ENCODE results near the gene ISX.

Gene ISX

DNA sequence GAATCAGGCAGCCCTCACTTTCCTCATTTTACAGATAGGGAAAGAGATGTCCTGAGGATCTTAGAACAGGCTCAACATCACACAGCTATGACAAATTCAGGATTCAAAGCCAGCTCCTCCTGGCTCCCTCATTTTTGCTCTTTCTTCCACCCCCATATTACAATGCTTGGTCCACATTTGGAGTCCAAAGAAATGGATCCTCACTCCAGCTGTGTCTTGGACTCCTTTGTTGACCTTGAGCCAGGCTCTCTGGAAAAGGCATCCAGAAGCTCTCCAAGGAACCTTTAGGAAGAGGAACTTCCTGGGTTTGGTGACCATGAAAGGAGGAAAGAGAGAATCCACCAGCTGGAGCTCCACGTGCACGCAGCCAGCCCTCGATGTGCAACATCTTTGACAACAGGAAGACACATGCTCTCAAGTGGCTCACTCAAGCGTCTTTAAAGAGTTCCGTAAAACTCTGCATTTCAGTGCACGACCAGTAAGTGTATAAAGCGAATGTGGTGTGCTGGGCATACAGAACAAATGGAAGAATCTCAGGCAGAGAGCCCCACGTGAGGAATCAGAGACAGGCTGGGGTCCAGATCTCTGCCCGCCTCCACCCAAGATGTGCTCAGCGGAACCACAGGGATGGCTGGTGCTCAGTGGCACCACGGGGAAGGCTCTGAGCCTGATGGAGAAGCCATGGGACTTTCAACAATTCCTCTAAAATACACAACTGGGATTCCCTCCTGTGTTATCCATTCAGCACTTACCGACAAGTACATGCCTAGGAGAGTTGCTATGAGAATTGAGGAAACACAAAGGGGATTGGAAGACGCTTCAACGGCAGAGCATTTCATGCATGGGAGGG, 48.4 kb downstream of the ISX start:
- DNase-seq: no peak

DNA sequence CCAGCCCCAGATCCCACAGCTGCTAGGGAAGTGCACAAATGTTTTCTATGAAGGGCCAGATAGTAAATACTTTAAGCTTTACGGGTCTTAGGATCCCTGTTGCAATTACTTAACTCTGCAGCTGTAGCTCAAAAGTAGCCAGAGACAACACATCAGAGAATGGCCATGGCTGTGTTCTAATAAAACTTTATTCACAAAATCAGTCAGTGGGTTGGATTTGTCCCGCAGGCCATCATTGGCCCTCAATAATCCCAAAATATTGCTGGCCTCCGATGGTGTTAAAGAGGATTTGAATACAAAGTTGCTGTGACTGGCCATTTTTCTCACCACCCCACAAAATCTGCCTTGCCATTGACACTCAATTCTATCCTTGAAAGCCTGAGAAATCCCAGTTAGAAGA, 49.6 kb downstream of the ISX start:
- no peak for DNase-seq

DNA sequence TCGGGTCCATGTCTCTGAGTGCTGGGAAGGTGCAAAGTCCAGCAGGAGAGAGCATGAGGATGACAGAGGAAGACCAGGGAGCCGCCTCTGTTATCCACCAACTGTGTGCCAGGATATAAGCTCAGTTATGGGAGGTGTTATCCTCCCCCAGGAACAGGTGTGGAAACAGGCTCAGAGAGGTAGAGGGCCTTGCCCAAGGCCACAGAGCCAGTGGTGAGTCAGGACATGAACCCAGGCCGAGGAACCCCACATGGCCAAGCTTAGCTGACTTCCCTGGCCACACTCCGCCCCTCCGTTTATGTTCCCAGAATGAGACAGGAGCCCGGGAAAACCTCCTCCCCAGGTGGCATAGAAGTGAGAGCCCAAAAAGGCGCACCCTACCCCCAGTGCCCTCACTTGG, 50.3 kb downstream of the ISX start:
- no peak for DNase-seq

DNA sequence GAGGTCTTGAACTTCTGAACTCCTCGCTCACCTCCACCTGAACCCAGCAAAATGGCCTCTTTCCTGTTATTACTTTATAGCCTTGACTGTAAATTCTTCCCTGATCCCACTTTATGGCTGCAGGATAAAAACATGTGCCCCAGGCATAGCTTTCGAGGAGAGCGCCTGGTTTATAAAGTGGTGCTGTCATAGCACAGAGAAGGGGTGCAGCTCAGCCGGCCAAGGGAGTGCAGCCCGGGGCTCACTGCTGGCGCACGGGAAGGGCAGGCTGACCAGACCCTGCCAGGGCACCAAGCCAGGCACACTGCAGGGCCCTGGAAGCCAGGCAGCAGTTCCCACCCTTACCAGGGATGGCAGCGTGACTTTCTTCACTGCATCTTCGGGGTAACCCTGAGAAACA, 50.9 kb downstream of the ISX start:
- DNase-seq: no peak

DNA sequence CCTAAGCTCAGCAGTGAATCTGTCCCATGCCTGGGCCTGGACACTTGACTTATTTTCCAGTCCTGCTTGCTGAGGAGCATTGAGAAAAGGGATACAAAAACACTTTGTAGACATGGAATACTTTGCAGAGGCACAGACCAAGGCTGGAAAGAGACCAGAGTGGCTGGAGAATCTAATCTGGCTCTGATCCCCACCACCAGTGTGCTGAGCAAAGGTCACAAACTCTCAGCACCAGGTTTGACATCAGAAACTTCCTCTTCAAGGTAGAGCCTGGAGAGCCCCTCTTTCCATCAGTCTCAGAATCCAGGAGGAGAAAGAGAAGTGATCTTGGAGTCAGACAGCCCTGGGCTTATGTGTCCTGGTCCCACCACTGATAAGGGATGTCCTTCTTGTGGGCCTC, 53.5 kb downstream of the ISX start:
- DNase-seq: no peak

DNA sequence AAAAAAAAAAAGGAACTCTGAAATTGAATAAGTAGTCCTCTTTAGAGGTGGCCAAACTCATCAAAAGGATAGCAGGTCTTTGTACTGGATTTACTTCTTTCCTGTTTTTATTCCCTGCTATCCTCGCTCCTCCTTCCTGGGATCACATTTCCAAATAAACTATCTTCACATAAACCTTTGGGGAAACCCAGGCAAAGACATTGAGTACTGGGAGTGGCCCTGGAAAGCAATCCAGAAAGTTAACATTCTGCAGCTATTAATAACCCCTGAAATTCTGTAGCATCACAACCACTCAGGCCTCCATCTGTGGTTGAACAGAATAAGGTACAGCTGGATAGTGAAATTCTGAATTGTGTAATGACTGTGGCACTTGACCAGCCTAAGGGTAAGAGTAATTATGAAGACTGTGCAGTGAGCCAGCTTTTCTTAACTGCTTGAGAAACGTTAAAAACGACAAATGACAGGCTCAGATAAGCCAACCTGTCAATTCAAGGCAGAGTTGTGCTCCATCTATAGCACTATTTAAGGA, 58.8 kb downstream of the ISX start:
- DNase-seq: peak in 1 of 3 experiments; percentile 52

- no peak for DNase-seq
These were observed 61.0 kb downstream of the ISX start for GRCh38 chr22:35126993-35127392.

DNA sequence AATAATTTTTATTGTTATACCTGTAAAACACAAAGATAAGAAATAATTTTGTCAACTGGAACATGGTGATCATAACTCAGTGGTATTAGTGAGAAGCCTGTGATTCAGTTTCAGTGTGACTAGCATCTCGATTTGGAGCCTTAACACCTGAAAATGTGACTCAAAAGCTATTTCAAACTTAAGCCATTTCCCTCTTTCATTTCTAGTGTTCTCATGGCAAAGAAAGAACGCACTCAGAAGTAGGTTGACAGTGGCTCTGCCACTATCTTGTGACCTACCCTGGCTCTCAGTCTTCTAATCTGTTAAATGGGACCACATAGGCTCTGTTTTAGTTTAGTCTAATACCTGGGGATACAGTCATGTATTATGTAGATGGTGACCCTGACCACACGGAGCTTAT, 62.7 kb downstream of the ISX start:
- no peak for DNase-seq

DNA sequence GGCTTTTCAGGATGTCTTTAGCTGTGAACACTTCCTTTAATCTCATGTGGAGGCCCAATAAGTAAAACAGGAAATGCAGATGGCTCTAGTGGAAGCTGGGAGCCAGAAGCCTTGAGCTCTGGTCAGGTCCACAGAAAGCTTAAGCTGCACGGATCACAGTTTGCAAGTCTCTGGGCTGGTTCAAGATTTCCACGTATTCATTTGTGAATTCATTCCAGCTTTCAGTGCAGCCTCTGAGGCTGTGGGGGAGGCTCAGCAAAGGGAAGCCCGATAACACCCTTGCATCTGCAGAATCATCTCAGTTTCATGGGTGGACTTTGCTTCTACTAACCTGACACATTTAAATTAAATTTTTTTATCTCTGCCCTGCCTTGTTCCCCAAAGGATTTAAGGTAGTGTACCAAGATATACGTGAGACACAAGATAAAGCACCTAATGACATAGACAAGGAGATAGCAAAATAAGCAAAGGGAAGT, 65.6 kb downstream of the ISX start:
- DNase-seq: no peak

GRCh38 chr22:35132568-35132967, 66.6 kb downstream of the ISX start:
- no peak for DNase-seq

DNA sequence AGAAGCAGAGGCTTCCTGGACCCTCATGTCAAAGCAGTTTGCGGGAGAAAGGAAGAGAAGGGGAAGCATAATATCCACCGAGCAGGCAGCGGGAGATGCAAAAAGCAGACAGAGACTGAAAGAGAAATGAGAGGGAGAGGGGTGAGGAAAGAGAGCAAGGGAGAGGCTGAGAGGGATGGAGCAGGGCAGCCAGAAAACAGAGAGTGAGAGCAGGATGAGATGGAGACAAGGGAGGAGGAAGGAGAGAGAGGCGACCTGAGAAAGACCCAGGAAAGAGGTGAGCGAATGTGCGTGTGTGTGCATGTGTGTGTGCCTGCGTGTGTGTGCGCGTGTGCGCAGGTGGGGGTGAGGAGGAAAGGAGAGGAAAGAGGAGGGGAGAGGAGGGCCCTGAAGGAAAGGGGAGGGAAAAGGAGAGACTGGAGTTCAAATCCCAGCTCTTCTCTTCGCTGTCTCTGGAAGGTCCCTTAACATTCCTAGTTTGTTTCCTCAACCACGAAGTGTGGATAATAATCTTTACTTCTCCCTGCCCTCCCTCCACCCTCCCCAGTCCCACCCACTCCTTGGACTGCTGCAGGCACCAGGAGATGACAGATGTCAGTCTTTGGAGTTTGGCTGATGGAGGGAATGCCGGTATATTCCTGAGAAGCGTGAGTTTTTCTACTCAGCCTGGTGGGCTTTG, 67.9 kb downstream of the ISX start:
- DNase-seq: no peak

DNA sequence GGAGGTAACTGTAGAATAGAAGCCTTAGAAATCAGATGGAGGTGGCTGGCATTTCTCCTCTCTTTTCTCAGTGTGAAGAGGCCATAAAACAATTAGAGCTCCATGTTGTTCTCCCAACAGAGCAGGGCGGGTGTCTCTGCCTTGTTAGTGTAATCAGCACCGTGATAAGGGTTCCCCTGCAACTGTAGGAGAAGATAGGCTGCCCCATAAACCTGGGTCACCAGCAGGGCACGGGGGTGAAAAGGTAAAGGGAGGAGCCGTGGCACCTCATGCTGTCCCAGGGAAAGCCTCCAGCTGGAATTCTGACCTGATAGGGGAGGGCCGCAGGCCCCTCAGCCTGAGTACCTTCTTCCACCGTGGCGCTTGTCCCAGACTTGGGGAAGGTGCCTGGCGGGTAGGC, 68.7 kb downstream of the ISX start:
- no peak for DNase-seq

DNA sequence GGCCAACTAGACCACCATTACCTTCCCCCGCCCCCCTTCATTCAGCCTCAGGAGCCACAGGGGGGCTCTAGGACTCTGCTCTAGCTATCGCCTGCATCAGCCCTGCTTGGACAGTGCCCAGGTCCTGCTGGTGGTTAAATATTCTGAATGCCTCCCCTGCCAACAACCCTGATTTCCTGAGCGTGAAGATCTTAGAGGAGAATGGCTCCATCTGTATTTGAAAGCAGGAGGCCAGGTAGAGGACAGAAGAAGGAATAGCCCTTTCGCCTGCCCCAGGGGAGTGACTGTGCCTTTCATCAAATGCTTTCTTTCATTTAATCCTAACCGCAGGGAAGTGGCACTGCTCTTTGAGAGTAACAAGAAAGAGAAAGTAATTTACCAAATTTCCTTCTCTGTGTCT, 69.2 kb downstream of the ISX start:
- no peak for DNase-seq

All from NCI-H1417 (cell line).